HG03558 (cell line): ENCODE results near the gene SOCS4.
"Not testable (repeated sequence)": the region's sequence is repeated elsewhere in the genome, so short reads cannot be mapped to it uniquely, and the experiment has no call there.

Experiments used
- ATAC-seq: cut with Tn5 transposase; IDR thresholded peaks from one replicate; pipeline ENCODE4 v1.9.1; 2021; ENCODE audit warnings: moderate number of reproducible peaks; ENCODE audit not compliant: unreplicated experiment; ENCODE audit errors: extremely low read depth

Gene SOCS4

GRCh38 chr14:55026793-55027561, at the start of gene SOCS4, which contains the start of gene WDHD1:
SOCS4 (plus strand) TSS chr14:55027236; CDS start chr14:55043042, 15,806 bp downstream.
WDHD1 (minus strand) TSS chr14:55027099; CDS start chr14:55026787, 312 bp downstream.
- ATAC-seq = peak; percentile 72

GRCh38 chr14:54979039-54979438, 48.0 kb upstream of the SOCS4 start:
- no peak for ATAC-seq

- ATAC-seq = no peak
These were observed 45.3 kb upstream of the SOCS4 start for GRCh38 chr14:54981698-54982097.

GRCh38 chr14:54985156-54985555, 41.9 kb upstream of the SOCS4 start:
- no peak for ATAC-seq

- no peak for ATAC-seq
These were observed 26.7 kb upstream of the SOCS4 start for GRCh38 chr14:55000381-55000780.

GRCh38 chr14:55005071-55005470, 22.0 kb upstream of the SOCS4 start:
- ATAC-seq = no peak

- no peak for ATAC-seq
These were observed 12.0 kb upstream of the SOCS4 start for GRCh38 chr14:55015006-55015405.

GRCh38 chr14:55019968-55020554, 7.0 kb upstream of the SOCS4 start:
- ATAC-seq = no peak

GRCh38 chr14:55024365-55024764, 2.7 kb upstream of the SOCS4 start:
- not testable (repeated sequence) for ATAC-seq

GRCh38 chr14:55025948-55026347, 1.1 kb upstream of the SOCS4 start:
- ATAC-seq = no peak

- no peak for ATAC-seq
These were observed 619 bp upstream of the SOCS4 start for GRCh38 chr14:55026441-55026792.

GRCh38 chr14:55028066-55028465, 1.0 kb downstream of the SOCS4 start:
- no peak for ATAC-seq

GRCh38 chr14:55028476-55028875, 1.4 kb downstream of the SOCS4 start:
- ATAC-seq = no peak

GRCh38 chr14:55031190-55031589, 4.2 kb downstream of the SOCS4 start:
- ATAC-seq = no peak

GRCh38 chr14:55037995-55038394, 11.0 kb downstream of the SOCS4 start:
- ATAC-seq = not testable (repeated sequence)

GRCh38 chr14:55038708-55039107, 11.7 kb downstream of the SOCS4 start:
- ATAC-seq = no peak

- ATAC-seq = no peak
These were observed 16.5 kb downstream of the SOCS4 start for GRCh38 chr14:55043528-55043927.

GRCh38 chr14:55045087-55045486, 18.1 kb downstream of the SOCS4 start:
- ATAC-seq = no peak

- no peak for ATAC-seq
These were observed 20.4 kb downstream of the SOCS4 start for GRCh38 chr14:55047301-55048053.

- ATAC-seq = no peak
These were observed 21.9 kb downstream of the SOCS4 start for GRCh38 chr14:55048900-55049436.

GRCh38 chr14:55051165-55051422, 24.1 kb downstream of the SOCS4 start:
- peak; percentile 15 for ATAC-seq
